GM23338 (cell line): ENCODE measurements around the gene PSMA2. TPM values are rescaled to one million over a fixed set of nuclear protein-coding genes. Genes with fewer than 3 reads are reported as not detected.

Experiments used
- ATAC-seq: fragments of 200-7000 bp; cut with Tn5 transposase; 3 replicates; pipeline ENCODE4 v1.9.1; 2020
- DNase-seq: peaks from one replicate; pipeline ENCODE4 v3.0.0-alpha.2; 2015; ENCODE audit warnings: low spot score
- H2AFZ ChIP-seq: fragments of 200-600 bp; sonication (generic); 2 replicates; pipeline ENCODE4 v1.8.0; 2016; ENCODE audit warnings: antibody characterized with exemption, mild to moderate bottlenecking, moderate library complexity
- H3F3A ChIP-seq: fragments of 200-600 bp; sonication (generic); replicated peaks from 2 replicates; pipeline ENCODE4 v1.8.0; 2017; ENCODE audit warnings: antibody characterized with exemption, mixed run types, low read depth
- H3K27ac ChIP-seq: fragments of 200-600 bp; sonication (generic); 2 replicates; pipeline ENCODE4 v1.6.1; 2016; ENCODE audit warnings: low read depth
- H3K27me3 ChIP-seq: fragments of 200-600 bp; sonication (generic); 2 replicates; pipeline ENCODE4 v1.8.0; 2016; ENCODE audit warnings: mild to moderate bottlenecking, mixed run types, moderate library complexity; ENCODE audit not compliant: insufficient read depth
- H3K36me3 ChIP-seq: fragments of 200-600 bp; sonication (generic); 2 replicates; pipeline ENCODE4 v1.8.0; 2016; ENCODE audit warnings: mild to moderate bottlenecking; ENCODE audit not compliant: insufficient read depth
- H3K4me1 ChIP-seq: fragments of 200-600 bp; sonication (generic); 2 replicates; pipeline ENCODE4 v1.8.0; 2016; ENCODE audit warnings: mild to moderate bottlenecking, moderate library complexity; ENCODE audit not compliant: insufficient read depth
- H3K4me2 ChIP-seq: fragments of 200-600 bp; sonication (generic); 2 replicates; pipeline ENCODE4 v1.7.1; 2017; ENCODE audit warnings: mixed run types
- H3K4me3 ChIP-seq: fragments of 200-600 bp; sonication (generic); 2 replicates; pipeline ENCODE4 v1.6.1; 2016; ENCODE audit warnings: mixed run types
- H3K79me2 ChIP-seq: fragments of 200-600 bp; sonication (generic); replicated peaks from 2 replicates; pipeline ENCODE4 v1.8.0; 2017; ENCODE audit warnings: mild to moderate bottlenecking; ENCODE audit not compliant: insufficient read depth
- H3K9me2 ChIP-seq: fragments of 200-600 bp; sonication (generic); 2 replicates; pipeline ENCODE4 v1.8.0; 2017; ENCODE audit not compliant: insufficient read depth
- H4K20me1 ChIP-seq: fragments of 200-600 bp; sonication (generic); replicated peaks from 2 replicates; pipeline ENCODE4 v1.8.0; 2017; ENCODE audit warnings: mild to moderate bottlenecking; ENCODE audit not compliant: insufficient read depth
- H3K27ac Mint-ChIP-seq: 2 replicates; pipeline ENCODE4 v1.8.0; 2020; ENCODE audit warnings: inconsistent platforms, mild to moderate bottlenecking, moderate library complexity, mixed read lengths
- H3K27me3 Mint-ChIP-seq: 3 replicates; pipeline ENCODE4 v1.8.0; 2022; ENCODE audit warnings: low read depth, mild to moderate bottlenecking, moderate library complexity, mixed read lengths, inconsistent platforms; ENCODE audit not compliant: insufficient read depth, poor library complexity
- H3K36me3 Mint-ChIP-seq: 3 replicates; pipeline ENCODE4 v1.8.0; 2021; ENCODE audit warnings: low read depth, mild to moderate bottlenecking, inconsistent platforms, moderate library complexity, mixed read lengths
- H3K4me1 Mint-ChIP-seq: 3 replicates; pipeline ENCODE4 v1.8.0; 2020; ENCODE audit warnings: mild to moderate bottlenecking, inconsistent platforms, mixed read lengths
- H3K4me3 Mint-ChIP-seq: 3 replicates; pipeline ENCODE4 v1.8.0; 2021; ENCODE audit warnings: moderate library complexity, mild to moderate bottlenecking, inconsistent platforms, mixed read lengths
- H3K9me3 Mint-ChIP-seq: 3 replicates; pipeline ENCODE4 v1.8.0; 2020; ENCODE audit warnings: moderate library complexity, mild to moderate bottlenecking, inconsistent platforms, mixed read lengths
- CREB1 ChIP-seq: fragments of 250-450 bp; sonication (Bioruptor Pico); IDR thresholded peaks from 2 replicates; pipeline ENCODE4 v1.5.0; 2020; ENCODE audit warnings: low read depth, mild to moderate bottlenecking, moderate library complexity
- CTCF ChIP-seq, 2 experiments: fragments of 200-600 bp in 1 of 2; sonication (generic) in 1 of 2; conservative IDR thresholded peaks; 2 replicates each; pipeline versions ENCODE4 v1.5.1 to v1.6.1; 2016 to 2017; ENCODE audit warnings: antibody characterized with exemption in 2 of 2, low read depth in 2 of 2, mild to moderate bottlenecking in 2 of 2, moderate library complexity in 1 of 2
- ETS1 ChIP-seq: IDR thresholded peaks from 2 replicates; pipeline ENCODE4 v1.6.1; 2016; ENCODE audit warnings: antibody characterized with exemption
- EZH2 ChIP-seq: fragments of 200-600 bp; sonication (generic); IDR thresholded peaks from one replicate; pipeline ENCODE4 v1.8.0; 2017; ENCODE audit warnings: antibody characterized with exemption, mild to moderate bottlenecking, low read depth; ENCODE audit not compliant: unreplicated experiment
- EZH2phosphoT487 ChIP-seq: fragments of 200-600 bp; sonication (generic); IDR thresholded peaks from one replicate; pipeline ENCODE4 v1.8.1; 2018; ENCODE audit warnings: antibody characterized with exemption; ENCODE audit not compliant: unreplicated experiment
- JUNB ChIP-seq: IDR thresholded peaks from one replicate; pipeline ENCODE4 v1.6.1; 2016; ENCODE audit warnings: antibody characterized with exemption; ENCODE audit not compliant: unreplicated experiment
- NANOG ChIP-seq: IDR thresholded peaks from 2 replicates; pipeline ENCODE4 v1.6.1; 2016; ENCODE audit warnings: antibody characterized with exemption, borderline replicate concordance
- POLR2AphosphoS5 ChIP-seq: IDR thresholded peaks from 2 replicates; pipeline ENCODE4 v1.6.1; 2016; ENCODE audit warnings: antibody characterized with exemption, low read depth
- REST ChIP-seq: IDR thresholded peaks from one replicate; pipeline ENCODE4 v1.6.1; 2018; ENCODE audit warnings: antibody characterized with exemption; ENCODE audit not compliant: unreplicated experiment
- STAT1 ChIP-seq: IDR thresholded peaks from one replicate; pipeline ENCODE4 v1.6.1; 2016; ENCODE audit warnings: antibody characterized with exemption; ENCODE audit not compliant: unreplicated experiment
- ZNF114 ChIP-seq: fragments of 250-450 bp; sonication (Bioruptor Pico); IDR thresholded peaks from 2 replicates; pipeline ENCODE4 v1.5.0; 2020; ENCODE audit warnings: mild to moderate bottlenecking, moderate library complexity
- ZNF331 ChIP-seq: fragments of 250-450 bp; sonication (Bioruptor Pico); IDR thresholded peaks from 2 replicates; pipeline ENCODE4 v1.5.0; 2020; ENCODE audit warnings: low read depth, mild to moderate bottlenecking, moderate library complexity
- ZNF462 ChIP-seq: fragments of 250-450 bp; sonication (Bioruptor Pico); IDR thresholded peaks from 2 replicates; pipeline ENCODE4 v1.5.0; 2020; ENCODE audit warnings: mild to moderate bottlenecking, moderate library complexity
- polyA plus RNA-seq: library from polyadenylated mRNA; unstranded; fragments of >200 nt; fragmentation: Nextera tagmentation; extraction: Ambion mirVana; gene quantifications from 2 replicates; pipeline ENCODE4 v1.2.1, GENCODE V29; 2016
- total RNA-seq: library from RNA; depleted of rRNA; stranded (reverse); fragments of >200 nt; shearing (Covaris generic); gene quantifications from 2 replicates; pipeline ENCODE4 v1.2.3, GENCODE V29; 2014

Gene PSMA2
- total and polyA plus RNA-seq, 2 experiments from 2014 or later = 178 to 678 TPM

- DNase-seq = no peak
- Histone ChIP-seq H3K4me2 (no peak overlapping the region), H2AFZ (no peak overlapping the region), H3K4me1 (no peaks in the 10 kb centered on the region), H3K4me3 (no peak overlapping the region), H3F3A (no peaks in the 10 kb centered on the region), H3K27me3 (no peaks in the 10 kb centered on the region), H3K79me2 (peaks cover 54% of the 10 kb centered on the region), H3K36me3 (peaks cover 77% of the 10 kb centered on the region), H3K9me2 (no peaks in the 10 kb centered on the region), H4K20me1 (peaks cover 46% of the 10 kb centered on the region), H3K27ac (0 out of 2 replicates have a peak overlapping the region, but pooled peaks have one; percentile 41)
- Mint-ChIP-seq H3K27me3 (peaks cover 2% of the 10 kb centered on the region), H3K9me3 (no peaks in the 10 kb centered on the region), H3K27ac (no peak overlapping the region), H3K36me3 (peaks cover 81% of the 10 kb centered on the region), H3K4me3 (no peak overlapping the region), H3K4me1 (peaks cover 8% of the 10 kb centered on the region; the same call in 2 of the 3 replicates)
- TF ChIP-seq ZNF331 (CRISPR knock-in tag) (no peak), EZH2phosphoT487 (no peak), STAT1 (no peak), CTCF (conservative IDR thresholded peaks at IDR 0.05; ENCODE audit: low read depth in 2 of 2) (no peak), CREB1 (CRISPR knock-in tag) (no peak), NANOG (no peak), ZNF114 (CRISPR knock-in tag) (no peak), ZNF462 (CRISPR knock-in tag) (no peak), POLR2AphosphoS5 (no peak), ETS1 (no peak), REST (no peak), JUNB (no peak), EZH2 (no peak)
- ATAC-seq = no peak
Observed at GRCh38 chr7:42924223-42924838, 7.6 kb downstream of the PSMA2 start.
